ENCODE results near the gene ATOH8.

DNA sequence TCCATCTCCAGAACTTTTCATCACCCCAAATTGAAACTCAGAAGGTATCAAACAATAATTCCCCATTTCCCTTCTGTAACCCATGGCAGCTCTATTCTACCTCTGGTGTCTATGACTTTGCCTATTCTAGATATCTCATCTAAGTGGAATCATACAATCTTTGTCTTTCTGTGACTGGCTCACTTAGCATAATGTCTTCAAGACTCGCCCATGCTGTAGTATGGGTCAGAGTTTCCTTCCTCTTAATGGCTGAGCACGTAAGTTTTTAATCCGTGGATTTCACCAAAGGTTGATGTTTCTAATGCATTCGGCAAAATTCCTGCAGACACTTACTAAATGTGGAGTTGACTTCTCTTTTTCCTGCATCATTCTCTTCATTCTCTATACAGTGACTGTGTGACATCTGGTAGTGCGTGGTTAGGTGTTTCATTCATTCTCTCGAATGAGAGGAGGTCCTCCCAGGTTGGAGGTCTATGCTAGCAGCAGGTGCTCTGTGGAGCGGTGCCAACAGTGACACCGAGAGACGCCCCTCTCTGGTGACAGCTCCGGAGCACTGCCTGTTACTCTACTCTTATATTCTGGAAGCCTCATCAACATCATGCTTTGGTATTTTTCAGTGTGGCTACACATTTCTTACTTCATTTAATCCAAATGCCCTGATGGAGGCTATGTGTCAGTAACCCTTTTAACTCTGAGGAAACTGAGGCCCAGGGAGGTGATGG lies 50.1 kb downstream of the ATOH8 start:
- TF ChIP-seq NBN (IDR thresholded peaks at IDR 0.05) (no peak), POLR2AphosphoS5 (IDR thresholded peaks at IDR 0.05; ENCODE audit: low read length) (no peak)
- TF ChIP-seq, protein P1, sequence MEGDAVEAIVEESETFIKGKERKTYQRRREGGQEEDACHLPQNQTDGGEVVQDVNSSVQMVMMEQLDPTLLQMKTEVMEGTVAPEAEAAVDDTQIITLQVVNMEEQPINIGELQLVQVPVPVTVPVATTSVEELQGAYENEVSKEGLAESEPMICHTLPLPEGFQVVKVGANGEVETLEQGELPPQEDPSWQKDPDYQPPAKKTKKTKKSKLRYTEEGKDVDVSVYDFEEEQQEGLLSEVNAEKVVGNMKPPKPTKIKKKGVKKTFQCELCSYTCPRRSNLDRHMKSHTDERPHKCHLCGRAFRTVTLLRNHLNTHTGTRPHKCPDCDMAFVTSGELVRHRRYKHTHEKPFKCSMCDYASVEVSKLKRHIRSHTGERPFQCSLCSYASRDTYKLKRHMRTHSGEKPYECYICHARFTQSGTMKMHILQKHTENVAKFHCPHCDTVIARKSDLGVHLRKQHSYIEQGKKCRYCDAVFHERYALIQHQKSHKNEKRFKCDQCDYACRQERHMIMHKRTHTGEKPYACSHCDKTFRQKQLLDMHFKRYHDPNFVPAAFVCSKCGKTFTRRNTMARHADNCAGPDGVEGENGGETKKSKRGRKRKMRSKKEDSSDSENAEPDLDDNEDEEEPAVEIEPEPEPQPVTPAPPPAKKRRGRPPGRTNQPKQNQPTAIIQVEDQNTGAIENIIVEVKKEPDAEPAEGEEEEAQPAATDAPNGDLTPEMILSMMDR (IDR thresholded peaks at IDR 0.05 in 2 of 3, conservative IDR thresholded peaks at IDR 0.05 in 1 of 3; ENCODE audit: control insufficient read depth in 2 of 3, extremely low read depth in 1 of 3, insufficient read depth in 1 of 3, low read depth in 3 of 3, low read length in 3 of 3), result no peak
- TF ChIP-seq, protein P2, sequence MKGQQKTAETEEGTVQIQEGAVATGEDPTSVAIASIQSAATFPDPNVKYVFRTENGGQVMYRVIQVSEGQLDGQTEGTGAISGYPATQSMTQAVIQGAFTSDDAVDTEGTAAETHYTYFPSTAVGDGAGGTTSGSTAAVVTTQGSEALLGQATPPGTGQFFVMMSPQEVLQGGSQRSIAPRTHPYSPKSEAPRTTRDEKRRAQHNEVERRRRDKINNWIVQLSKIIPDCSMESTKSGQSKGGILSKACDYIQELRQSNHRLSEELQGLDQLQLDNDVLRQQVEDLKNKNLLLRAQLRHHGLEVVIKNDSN (IDR thresholded peaks at IDR 0.05; ENCODE audit: borderline replicate concordance, extremely low read length, insufficient read depth, low read depth, low read length), result no peak
- TF ChIP-seq, protein P3, sequence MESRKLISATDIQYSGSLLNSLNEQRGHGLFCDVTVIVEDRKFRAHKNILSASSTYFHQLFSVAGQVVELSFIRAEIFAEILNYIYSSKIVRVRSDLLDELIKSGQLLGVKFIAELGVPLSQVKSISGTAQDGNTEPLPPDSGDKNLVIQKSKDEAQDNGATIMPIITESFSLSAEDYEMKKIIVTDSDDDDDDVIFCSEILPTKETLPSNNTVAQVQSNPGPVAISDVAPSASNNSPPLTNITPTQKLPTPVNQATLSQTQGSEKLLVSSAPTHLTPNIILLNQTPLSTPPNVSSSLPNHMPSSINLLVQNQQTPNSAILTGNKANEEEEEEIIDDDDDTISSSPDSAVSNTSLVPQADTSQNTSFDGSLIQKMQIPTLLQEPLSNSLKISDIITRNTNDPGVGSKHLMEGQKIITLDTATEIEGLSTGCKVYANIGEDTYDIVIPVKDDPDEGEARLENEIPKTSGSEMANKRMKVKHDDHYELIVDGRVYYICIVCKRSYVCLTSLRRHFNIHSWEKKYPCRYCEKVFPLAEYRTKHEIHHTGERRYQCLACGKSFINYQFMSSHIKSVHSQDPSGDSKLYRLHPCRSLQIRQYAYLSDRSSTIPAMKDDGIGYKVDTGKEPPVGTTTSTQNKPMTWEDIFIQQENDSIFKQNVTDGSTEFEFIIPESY (IDR thresholded peaks at IDR 0.05), result no peak
